HUES64 (cell line): Measurements from ENCODE around the gene DDI2. TPM values are rescaled to one million over a fixed set of nuclear protein-coding genes. Genes with fewer than 3 reads are reported as not detected.

Source experiments
- H3K27ac ChIP-seq: 2 replicates; pipeline ENCODE4 v1.7.0; 2013; ENCODE audit warnings: low read depth, low read length, inconsistent platforms
- H3K27me3 ChIP-seq: 2 replicates; pipeline ENCODE4 v1.6.1; 2013; ENCODE audit warnings: mild to moderate bottlenecking, low read length; ENCODE audit not compliant: insufficient read depth
- H3K36me3 ChIP-seq: 2 replicates; pipeline ENCODE4 v1.6.1; 2013; ENCODE audit warnings: mild to moderate bottlenecking, low read length; ENCODE audit not compliant: insufficient read depth
- H3K4me1 ChIP-seq: 2 replicates; pipeline ENCODE4 v1.6.1; 2013; ENCODE audit warnings: mild to moderate bottlenecking, low read length, moderate library complexity; ENCODE audit not compliant: insufficient read depth
- H3K4me3 ChIP-seq: 2 replicates; pipeline ENCODE4 v1.5.1; 2013; ENCODE audit warnings: mild to moderate bottlenecking, low read length, moderate library complexity
- H3K9ac ChIP-seq: 2 replicates; pipeline ENCODE4 v1.6.1; 2013; ENCODE audit warnings: mild to moderate bottlenecking, low read depth, low read length
- H3K9me3 ChIP-seq: 2 replicates; pipeline ENCODE4 v1.6.1; 2013; ENCODE audit warnings: low read depth, low read length; ENCODE audit not compliant: insufficient read depth
- WGBS: fragments of 150-250, 120-280 bp; methylation state at CpG from one replicate; pipeline ENCODE4 v1.1.7; 2013; ENCODE audit warnings: missing lambda C conversion rate; 5-methylcytosine and 5-hydroxymethylcytosine counted together
- polyA plus RNA-seq, 2 experiments: library from polyadenylated mRNA; stranded (reverse); fragments of 50-300 nt; gene quantifications; one replicate each; pipeline ENCODE4 v1.2.3, GENCODE V29; 2013

The DDI2 gene
- 14.6 TPM for polyA plus RNA-seq (2013, experiment 1 of 2)
- 14.7 TPM for polyA plus RNA-seq (2013, experiment 2 of 2)

- Histone ChIP-seq H3K36me3 (peaks cover 9% of the 10 kb centered on the region), H3K4me3 (peak within 1 kb of the TSS; percentile 92), H3K9ac (peak within 1 kb of the TSS; percentile 94), H3K27ac (peak within 1 kb of the TSS; percentile 84), H3K4me1 (peaks cover 14% of the 10 kb centered on the region; the same call in 1 of the 2 replicates), H3K9me3 (no peaks in the 10 kb centered on the region), H3K27me3 (no peaks in the 10 kb centered on the region)
- under 1% methylated on average over 85 of the region's 86 CpGs for WGBS
These were observed at the start of gene DDI2 for GRCh38 chr1:15617173-15618076. Gene DDI2 (plus strand): TSS chr1:15617458. CDS start chr1:15617671, 213 bp downstream.

GRCh38 chr1:15568387-15569073, 48.7 kb upstream of the DDI2 start:
- no peaks in the 10 kb centered on the region for H3K27me3 ChIP-seq
- peaks cover 3% of the 10 kb centered on the region; the same call in 1 of the 2 replicates for H3K4me1 ChIP-seq
- H3K9ac ChIP-seq, result no peak overlapping the region
- no peaks in the 10 kb centered on the region for H3K9me3 ChIP-seq
- H3K4me3 ChIP-seq, result no peak overlapping the region
- H3K27ac ChIP-seq, result no peak overlapping the region
- peaks cover 77% of the 10 kb centered on the region for H3K36me3 ChIP-seq
- 94% methylated on average over 18 of the region's 18 CpGs for WGBS

- H3K9ac ChIP-seq, result no peak overlapping the region
- H3K27ac ChIP-seq, result no peak overlapping the region
- no peak overlapping the region for H3K4me3 ChIP-seq
- peaks cover 3% of the 10 kb centered on the region; the same call in 1 of the 2 replicates for H3K4me1 ChIP-seq
- 86% methylated on average over 1 of the region's 1 CpG for WGBS
- H3K36me3 ChIP-seq, result peaks cover 63% of the 10 kb centered on the region
- no peaks in the 10 kb centered on the region for H3K27me3 ChIP-seq
- H3K9me3 ChIP-seq, result no peaks in the 10 kb centered on the region
These were observed 46.4 kb upstream of the DDI2 start for GRCh38 chr1:15570861-15571260.

DNA sequence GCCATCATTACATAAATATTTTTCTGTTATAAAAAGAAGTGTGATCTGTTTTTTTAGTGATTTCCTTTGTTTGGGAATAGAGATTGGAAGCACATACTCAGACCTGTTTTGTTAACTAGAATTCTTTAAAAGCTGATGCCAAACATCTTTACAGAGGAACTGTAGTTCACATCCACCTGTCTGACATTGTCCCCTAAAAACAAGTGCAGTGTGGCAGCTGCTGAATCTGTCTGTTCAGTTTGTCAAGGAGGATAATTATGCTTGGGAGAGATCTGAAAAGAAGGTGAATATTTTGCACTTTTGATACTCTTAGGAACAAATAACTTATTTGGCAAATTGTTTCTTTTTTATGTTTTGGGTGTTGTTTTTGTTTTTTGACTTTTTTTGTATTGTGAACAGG, 46.0 kb upstream of the DDI2 start:
- Histone ChIP-seq H3K36me3 (peaks cover 59% of the 10 kb centered on the region), H3K4me3 (no peak overlapping the region), H3K9me3 (no peaks in the 10 kb centered on the region), H3K4me1 (peaks cover 3% of the 10 kb centered on the region; the same call in 1 of the 2 replicates), H3K27ac (no peak overlapping the region), H3K9ac (no peak overlapping the region), H3K27me3 (no peaks in the 10 kb centered on the region)

DNA sequence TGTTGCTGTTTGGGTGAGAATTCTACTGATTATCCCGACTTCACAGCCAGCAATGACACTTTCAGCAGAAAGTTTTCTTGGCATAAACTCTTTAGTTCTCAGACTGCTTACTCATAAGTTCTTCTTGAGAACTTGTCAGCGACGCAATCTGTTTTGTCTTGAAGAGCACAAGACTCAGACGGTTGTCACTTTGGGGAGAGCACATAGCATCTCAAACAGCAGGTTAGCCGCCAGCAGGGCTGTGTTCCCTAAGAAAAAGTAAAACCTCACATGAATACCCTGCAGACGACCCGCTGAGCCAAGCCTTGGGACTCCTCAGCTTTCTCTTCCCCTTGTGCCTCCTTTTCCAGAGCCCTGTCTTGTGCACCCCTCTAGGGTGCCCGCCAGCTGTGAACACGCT, 43.8 kb upstream of the DDI2 start:
- peaks cover 37% of the 10 kb centered on the region for H3K36me3 ChIP-seq
- H3K4me1 ChIP-seq, result peaks cover 3% of the 10 kb centered on the region; the same call in 1 of the 2 replicates
- peak overlapping the region; percentile 13; the same call in 1 of the 2 replicates for H3K27ac ChIP-seq
- H3K4me3 ChIP-seq, result no peak overlapping the region
- 85% methylated on average over 9 of the region's 9 CpGs for WGBS
- H3K27me3 ChIP-seq, result no peaks in the 10 kb centered on the region
- no peaks in the 10 kb centered on the region for H3K9me3 ChIP-seq
- H3K9ac ChIP-seq, result no peak overlapping the region

DNA sequence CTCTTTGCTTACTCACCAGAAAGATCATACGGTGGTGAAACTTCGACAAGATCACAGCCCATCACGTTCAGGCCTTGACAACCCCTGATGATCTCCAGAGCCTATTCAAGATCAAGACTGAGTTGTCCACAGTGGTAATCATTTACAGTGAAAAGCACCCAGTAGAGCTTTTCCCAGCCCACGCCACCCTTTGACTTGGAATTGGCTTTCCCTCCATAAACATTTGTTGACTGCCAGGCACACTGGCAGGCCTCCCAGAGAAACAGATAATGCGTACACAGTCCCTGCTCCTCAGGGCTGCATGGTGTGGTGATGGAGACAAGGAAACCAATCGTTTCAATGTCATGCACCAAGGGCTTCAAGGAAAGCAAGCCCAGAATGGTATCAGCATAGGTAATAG, 42.5 kb upstream of the DDI2 start:
- WGBS, result 96% methylated on average over 6 of the region's 6 CpGs
- H3K9ac ChIP-seq, result no peak overlapping the region
- peaks cover 9% of the 10 kb centered on the region; the same call in 1 of the 2 replicates for H3K4me1 ChIP-seq
- H3K4me3 ChIP-seq, result no peak overlapping the region
- no peaks in the 10 kb centered on the region for H3K27me3 ChIP-seq
- H3K27ac ChIP-seq, result no peak overlapping the region
- H3K36me3 ChIP-seq, result peaks cover 24% of the 10 kb centered on the region
- no peaks in the 10 kb centered on the region for H3K9me3 ChIP-seq

DNA sequence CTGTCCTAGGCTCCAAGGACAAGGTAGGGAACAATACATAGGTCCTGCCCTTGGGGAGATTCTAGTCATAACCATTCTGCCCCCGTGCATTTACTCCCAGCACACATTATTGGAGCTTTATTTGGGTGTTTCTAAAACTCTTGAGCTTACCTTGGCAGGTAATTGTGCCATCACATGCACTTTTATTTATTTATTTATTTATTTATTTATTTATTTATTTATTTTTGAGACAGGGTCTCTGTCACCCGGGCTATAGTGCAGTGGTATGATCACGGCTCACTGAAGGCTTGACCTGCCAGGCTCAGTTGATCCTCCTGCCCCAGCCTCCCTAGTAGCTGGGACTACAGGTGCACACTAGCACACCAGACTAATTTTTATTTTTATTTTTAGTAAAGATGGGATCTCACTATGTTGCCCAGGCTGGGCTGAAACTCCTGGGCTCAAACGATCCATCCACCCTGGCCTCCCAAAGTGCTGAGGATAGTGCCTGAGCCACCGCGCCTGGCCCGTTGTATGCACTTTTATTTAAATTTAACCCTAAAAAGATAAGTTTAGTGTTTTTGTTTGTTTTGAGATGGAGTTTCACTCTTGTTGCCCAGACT, 41.6 kb upstream of the DDI2 start:
- H3K4me1 ChIP-seq, result peaks cover 11% of the 10 kb centered on the region; the same call in 1 of the 2 replicates

GRCh38 chr1:15577691-15578090, 39.6 kb upstream of the DDI2 start:
- H3K4me3 ChIP-seq, result no peak overlapping the region
- no peak overlapping the region for H3K9ac ChIP-seq
- H3K9me3 ChIP-seq, result no peaks in the 10 kb centered on the region
- no peak overlapping the region for H3K27ac ChIP-seq
- 94% methylated on average over 4 of the region's 4 CpGs for WGBS
- no peaks in the 10 kb centered on the region for H3K27me3 ChIP-seq
- H3K4me1 ChIP-seq, result peaks cover 11% of the 10 kb centered on the region; the same call in 1 of the 2 replicates
- peaks cover 4% of the 10 kb centered on the region; the same call in 1 of the 2 replicates for H3K36me3 ChIP-seq

More for the DNA sequence above, 41.6 kb upstream of the DDI2 start:
- Histone ChIP-seq H3K9me3 (no peaks in the 10 kb centered on the region), H3K27me3 (no peaks in the 10 kb centered on the region), H3K9ac (no peak overlapping the region), H3K36me3 (peaks cover 16% of the 10 kb centered on the region), H3K27ac (no peak overlapping the region), H3K4me3 (no peak overlapping the region)
- 97% methylated on average over 6 of the region's 7 CpGs for WGBS

DNA sequence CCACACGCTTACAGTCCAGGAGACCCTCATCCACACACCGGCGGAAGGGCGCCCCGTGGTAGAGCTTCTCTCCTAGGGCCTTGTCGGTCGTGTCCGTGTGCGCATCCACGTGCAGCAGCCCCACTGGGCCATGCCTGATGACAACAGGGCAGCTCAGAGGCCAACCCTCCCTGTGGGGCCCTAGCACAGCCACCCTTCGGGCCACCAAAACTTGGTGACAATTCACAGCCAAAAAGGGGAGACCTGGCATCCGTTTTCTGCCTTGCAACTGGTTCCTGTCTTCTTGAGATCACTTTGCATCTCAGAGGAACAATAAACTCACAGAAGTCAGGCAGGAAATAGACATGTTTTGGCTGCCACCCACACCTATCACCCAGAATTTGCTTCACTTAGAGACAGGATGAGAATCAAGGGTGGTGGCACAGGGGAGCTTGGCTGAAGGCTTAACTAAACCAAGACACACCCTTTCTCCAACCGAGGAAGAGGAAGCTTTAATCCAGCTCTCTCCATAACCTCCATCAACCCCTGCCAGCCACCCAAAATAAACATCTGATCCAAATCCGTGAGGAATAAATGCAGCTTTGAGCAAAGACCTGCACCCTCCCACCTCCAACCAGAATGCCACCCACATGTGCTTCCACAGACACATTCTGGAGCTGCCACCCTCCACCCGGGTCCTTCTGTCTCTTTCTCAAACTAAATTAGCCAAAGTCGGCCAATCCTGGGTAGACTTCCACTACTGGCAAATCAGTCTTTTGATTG, 38.2 kb upstream of the DDI2 start:
- WGBS, result 91% methylated on average over 16 of the region's 16 CpGs
- Histone ChIP-seq H3K27me3 (no peaks in the 10 kb centered on the region), H3K9me3 (no peaks in the 10 kb centered on the region), H3K27ac (no peak overlapping the region), H3K4me3 (no peak overlapping the region), H3K9ac (no peak overlapping the region), H3K4me1 (peaks cover 8% of the 10 kb centered on the region; the same call in 1 of the 2 replicates), H3K36me3 (peaks cover 4% of the 10 kb centered on the region; the same call in 1 of the 2 replicates)

- H3K27me3 ChIP-seq, result no peaks in the 10 kb centered on the region
- no peak overlapping the region for H3K4me3 ChIP-seq
- H3K36me3 ChIP-seq, result peaks cover 4% of the 10 kb centered on the region; the same call in 1 of the 2 replicates
- no peaks in the 10 kb centered on the region for H3K9me3 ChIP-seq
- H3K9ac ChIP-seq, result no peak overlapping the region
- peaks cover 8% of the 10 kb centered on the region; the same call in 1 of the 2 replicates for H3K4me1 ChIP-seq
- H3K27ac ChIP-seq, result no peak overlapping the region
These were observed 37.6 kb upstream of the DDI2 start for GRCh38 chr1:15579683-15580047.
